Ovary (tissue), 3 donors: ENCODE measurements around the gene GRID1.

ENCODE experiments used
- CTCF ChIP-seq, 3 donors: fragments of 450-650 bp in 2 of 3; fragments of 200-600 bp in 1 of 3; IDR thresholded peaks; one replicate each; pipeline versions ENCODE4 v1.5.1 to v1.8.0; 2016 to 2022; ENCODE audit warnings: antibody characterized with exemption in 3 of 3, mild to moderate bottlenecking in 1 of 3
- EP300 ChIP-seq: sonication (generic); formaldehyde crosslinking; IDR thresholded peaks from one replicate; pipeline ENCODE4 v1.6.1; 2017; ENCODE audit warnings: antibody characterized with exemption
- donor health status: DM: no; HTN: no; CAD: no.

GRCh38 chr10:86165666-86166065, 200.9 kb downstream of the GRID1 start:
- no peak for TF ChIP-seq CTCF (IDR thresholded peaks at IDR 0.05)
- no peak for TF ChIP-seq EP300
